HG02642 (cell line): Measurements from ENCODE around the gene SLIT1.

Experiments used
- ATAC-seq: cut with Tn5 transposase; IDR thresholded peaks from one replicate; pipeline ENCODE4 v1.9.1; 2021; ENCODE audit warnings: mild to moderate bottlenecking; ENCODE audit not compliant: unreplicated experiment, poor library complexity

Gene SLIT1

DNA sequence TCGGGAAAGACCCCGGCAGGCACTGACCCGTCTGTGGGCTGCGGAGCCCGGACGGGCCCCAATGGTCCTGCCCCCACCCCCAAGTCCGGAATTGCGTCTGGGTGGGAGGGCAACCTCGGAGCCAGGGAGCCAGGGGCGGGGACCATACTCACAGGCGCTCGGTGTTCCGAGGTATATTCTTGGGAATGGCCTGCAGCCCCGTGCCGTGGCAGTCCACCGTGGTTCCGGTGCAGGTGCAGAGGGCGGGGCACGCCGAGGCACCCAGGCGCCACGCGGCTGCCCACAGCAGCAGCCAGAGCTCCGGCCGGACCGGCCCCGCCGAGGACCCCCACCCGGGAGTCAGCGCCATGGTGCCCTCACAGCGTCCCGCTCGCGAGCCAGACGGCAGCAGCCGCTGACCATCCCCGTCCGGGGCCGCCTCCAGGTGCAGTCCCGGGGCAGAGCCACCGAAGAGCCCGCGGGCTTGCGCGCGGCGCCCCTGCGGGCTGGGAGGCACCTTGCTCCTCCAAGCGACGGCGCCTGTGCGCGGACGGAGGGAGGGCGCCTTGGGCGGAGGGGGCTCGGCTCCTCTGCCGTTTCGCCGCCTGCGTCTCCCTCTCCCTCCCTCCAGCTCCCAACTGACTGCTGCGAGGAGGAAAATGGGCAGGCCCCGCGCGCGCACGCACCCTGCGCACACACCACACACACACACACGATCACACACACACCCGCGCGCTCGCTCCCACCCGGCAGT lies at the start of gene SLIT1:
Gene SLIT1 (minus strand): TSS at position 634 of the 733 bp plus-strand sequence. CDS start 285 bp downstream, at position 349.
- no peak for ATAC-seq

DNA sequence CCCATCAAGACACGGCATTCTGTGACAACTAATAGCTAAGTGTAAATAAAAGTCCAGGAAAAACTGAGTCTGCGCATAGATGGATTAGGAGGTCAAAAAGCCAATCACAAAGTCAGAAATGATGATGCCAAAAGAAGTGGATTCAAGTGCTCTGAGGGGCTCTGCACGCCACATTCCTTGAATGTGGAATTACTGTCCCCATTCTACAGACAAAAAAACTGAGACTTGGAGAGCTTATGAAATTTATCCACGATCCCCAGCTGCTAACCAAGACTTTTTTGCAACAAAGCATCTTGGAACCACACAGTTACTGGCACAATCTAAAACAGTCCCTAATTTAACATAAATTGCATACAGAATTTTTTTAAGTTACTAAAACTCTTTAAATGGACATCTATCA lies 49.6 kb upstream of the SLIT1 start:
- no peak for ATAC-seq

- ATAC-seq, result no peak
These were observed 48.6 kb upstream of the SLIT1 start for GRCh38 chr10:97234400-97234799.

DNA sequence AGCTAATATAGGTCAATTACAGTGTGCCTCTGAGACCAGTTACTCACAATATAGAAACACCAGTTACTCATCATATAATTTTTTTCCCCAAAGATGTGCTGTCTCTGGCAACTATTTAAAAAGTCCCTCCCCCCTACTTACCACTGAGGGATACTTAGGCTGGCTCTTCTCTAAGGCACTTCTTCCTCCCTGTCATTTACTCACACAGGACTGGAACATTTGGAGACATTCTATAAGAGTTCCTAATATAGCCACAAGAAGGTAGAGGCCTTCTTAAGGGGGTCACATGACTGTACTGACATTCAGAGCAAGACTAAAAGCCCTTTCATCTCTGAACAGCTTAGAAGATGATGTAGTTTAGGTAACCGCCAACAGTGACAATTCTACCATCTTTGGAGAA lies 44.4 kb upstream of the SLIT1 start:
- ATAC-seq, result no peak

DNA sequence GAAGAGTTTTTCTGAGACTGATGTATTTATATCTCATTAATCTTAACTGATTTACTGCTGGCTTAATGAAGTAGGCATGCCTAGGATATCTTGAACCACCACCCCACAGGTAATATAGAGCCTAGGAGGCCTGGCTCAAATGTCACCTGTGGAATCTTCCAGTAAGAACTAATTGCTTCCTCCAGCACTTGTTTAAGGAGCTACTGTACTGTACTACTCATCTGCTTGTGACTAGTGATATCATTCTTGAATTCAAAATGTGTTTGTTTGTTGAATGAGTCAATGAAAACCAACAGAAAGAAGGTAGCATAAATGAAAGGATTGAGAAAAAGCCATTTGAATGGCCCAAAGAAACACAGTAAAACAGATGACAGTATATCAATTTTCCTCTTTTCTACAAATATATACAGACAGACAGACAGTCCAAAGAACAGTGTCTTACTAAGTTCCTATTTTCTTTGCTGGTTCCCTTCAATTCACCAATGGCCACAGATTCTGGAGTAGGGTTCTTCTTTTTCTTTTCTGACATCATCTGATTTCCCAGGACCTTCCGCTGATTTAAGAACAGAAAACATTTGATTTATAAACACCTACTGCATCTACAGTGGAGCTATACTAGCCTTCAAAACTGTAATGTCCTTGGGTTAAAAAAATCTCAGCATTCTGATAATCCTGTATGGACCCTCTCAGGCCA lies 43.7 kb upstream of the SLIT1 start:
- no peak for ATAC-seq

- ATAC-seq, result no peak
These were observed 43.0 kb upstream of the SLIT1 start for GRCh38 chr10:97228775-97229157.

- ATAC-seq, result no peak
These were observed 42.5 kb upstream of the SLIT1 start for GRCh38 chr10:97228130-97228774.

DNA sequence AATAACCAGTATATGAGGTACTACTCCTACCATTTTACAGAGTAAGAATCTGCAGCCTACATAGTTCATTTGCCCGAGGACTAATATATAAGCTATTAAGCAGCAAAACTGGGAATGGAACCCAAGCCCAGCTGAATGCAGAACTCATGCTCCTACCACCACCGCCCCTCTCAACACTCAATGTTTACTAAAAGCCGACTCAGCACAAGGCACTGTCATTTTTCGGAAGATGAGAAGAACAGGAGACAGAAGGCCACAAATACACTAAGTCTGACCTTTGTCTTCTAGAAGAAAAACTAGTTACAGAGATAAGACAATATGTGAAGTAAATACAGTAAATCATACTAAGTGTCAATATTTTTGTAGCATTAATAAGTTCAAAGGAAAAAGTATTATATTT lies 40.6 kb upstream of the SLIT1 start:
- ATAC-seq, result no peak

DNA sequence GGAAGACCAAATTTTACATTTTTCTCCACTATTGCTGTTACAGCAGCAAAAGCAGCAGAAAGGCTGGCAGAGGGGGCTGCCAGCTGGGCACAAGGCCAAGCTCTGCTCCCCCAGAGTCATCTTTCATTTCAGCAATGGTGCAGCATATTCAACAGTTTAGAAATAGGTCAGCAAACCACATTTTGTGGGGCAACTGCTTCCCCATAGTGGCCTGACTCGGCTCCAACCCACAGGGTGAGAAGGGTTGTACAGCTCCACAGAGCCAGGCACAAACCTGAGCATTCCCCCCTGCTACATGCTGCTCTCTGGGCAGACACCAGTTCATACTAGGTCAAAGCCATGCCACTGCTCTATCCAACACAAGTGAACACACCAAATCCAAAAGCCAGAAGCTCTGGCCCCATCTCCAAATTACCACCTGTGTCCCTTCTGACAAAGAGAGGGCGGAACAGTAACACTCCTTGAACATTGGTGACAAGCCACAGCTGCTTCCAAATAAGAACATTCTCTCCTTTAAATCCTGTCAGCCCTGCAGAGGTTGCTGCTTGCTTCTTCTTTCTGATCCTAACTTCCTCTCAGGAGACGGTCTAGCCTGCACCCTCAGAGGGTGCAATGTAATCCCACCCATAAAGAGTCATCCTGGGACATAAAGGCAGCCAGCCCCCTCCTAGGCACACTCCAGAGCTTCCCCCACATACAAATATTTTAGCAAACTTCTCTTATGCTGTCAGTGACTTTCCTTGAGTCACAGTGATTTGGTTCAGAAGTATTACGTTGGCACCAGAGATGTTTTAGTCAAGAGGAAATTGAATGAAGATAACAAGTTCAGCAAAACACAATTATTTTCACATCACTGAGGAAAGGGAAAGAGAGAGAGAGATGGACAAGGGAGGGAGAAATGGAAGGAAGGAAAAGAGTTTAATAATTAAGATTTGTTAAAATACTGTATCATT lies 39.0 kb upstream of the SLIT1 start:
- no peak for ATAC-seq

GRCh38 chr10:97222326-97222961 lies 36.7 kb upstream of the SLIT1 start:
- no peak for ATAC-seq

DNA sequence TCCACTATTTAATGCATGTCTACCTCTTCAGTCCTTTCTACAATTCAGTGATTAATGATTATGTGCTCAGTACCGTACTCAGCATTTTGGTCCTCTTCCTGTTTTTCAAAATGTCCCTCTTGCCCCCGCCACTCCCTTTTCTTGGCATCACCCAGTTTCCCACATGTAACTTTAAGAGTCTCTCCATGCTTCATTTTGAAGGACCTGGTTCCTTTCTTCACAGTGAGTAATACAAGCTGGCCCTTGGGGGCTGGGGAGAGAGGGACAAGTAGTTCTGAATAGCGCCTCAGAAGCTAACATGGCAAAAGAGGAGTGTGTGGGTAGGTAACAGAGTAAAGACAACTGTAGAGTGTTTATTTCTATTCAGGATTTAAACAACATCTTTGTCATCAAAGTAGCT lies 34.6 kb upstream of the SLIT1 start:
- ATAC-seq, result no peak

DNA sequence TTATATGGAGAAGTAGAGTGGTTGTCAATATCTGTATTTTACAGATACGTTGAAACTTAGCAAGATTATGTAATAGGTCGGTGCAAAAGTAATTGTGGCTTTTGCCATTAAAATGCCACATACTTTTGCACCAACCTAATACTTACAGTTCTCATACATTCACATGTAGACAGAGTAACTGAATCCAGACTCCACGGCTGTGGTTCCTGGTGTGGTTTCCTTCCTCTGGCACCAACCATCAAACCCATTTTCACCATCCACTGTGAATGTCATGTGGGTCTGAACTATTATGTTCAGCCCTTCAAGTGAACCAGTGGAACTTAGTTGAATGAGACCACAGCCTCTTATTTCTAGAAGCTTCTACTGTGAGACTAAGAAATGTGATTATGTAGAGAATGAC lies 31.5 kb upstream of the SLIT1 start:
- ATAC-seq, result no peak

GRCh38 chr10:97215619-97216260 lies 30.0 kb upstream of the SLIT1 start:
- no peak for ATAC-seq

GRCh38 chr10:97213431-97213830 lies 27.7 kb upstream of the SLIT1 start:
- ATAC-seq, result no peak

- no peak for ATAC-seq
These were observed 25.5 kb upstream of the SLIT1 start for GRCh38 chr10:97211229-97211628.

DNA sequence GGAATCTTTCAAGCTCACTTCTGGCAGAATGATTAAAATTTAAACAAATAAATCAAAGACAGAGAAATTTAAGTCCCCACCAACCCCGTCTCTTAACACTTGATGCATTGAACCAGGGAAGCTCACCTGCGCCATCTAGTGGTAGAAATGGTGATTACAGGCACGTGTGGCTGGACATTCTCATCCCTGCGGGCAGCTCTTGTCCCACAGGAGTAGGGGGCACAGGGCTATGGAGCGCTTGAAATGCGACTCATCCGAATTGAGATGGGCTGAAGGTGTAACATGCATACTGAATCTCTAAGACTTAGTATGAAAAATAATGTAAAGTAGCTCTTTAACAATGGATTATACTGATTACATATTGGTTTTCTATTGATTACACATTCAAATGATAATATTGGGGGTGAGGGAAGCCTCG lies 24.8 kb upstream of the SLIT1 start:
- no peak for ATAC-seq

GRCh38 chr10:97207756-97208346 lies 22.1 kb upstream of the SLIT1 start:
- ATAC-seq, result no peak

GRCh38 chr10:97207131-97207530 lies 21.4 kb upstream of the SLIT1 start:
- ATAC-seq, result no peak
